Caco-2 (cell line): ENCODE measurements around the gene STAP2. TPM values are rescaled to one million over a fixed set of nuclear protein-coding genes. Genes with fewer than 3 reads are reported as not detected.

ENCODE experiments used
- BruUV-seq: library from RNA; stranded (reverse); fragments of 400-500 nt; replicated peaks from 2 replicates; lab custom pipeline; 2021; lab: Mats Ljungman, UMichigan
- CTCF ChIA-PET: fragments of 300-600 bp; sonication (Branson Sonifier 250); formaldehyde crosslinking; loops from one replicate; lab custom pipeline; 2022; ENCODE audit warnings: antibody characterized with exemption; lab: Charles Lee
- POLR2A ChIA-PET: fragments of 300-600 bp; sonication (Branson Sonifier 250); formaldehyde crosslinking; loops from one replicate; lab custom pipeline; 2022; ENCODE audit warnings: antibody characterized with exemption; lab: Charles Lee
- DNase-seq, 2 experiments: peaks; one replicate each; pipeline versions ENCODE4 v3.0.0 to v3.0.0-alpha.2; 2020 to 2022
- H3K27me3 ChIP-seq: replicated peaks from 2 replicates; pipeline ENCODE4 v1.6.0; 2011; ENCODE audit warnings: low read length; ENCODE audit not compliant: control insufficient read depth, insufficient read depth
- H3K36me3 ChIP-seq: 2 replicates; pipeline ENCODE4 v1.5.1; 2011; ENCODE audit warnings: low read length; ENCODE audit not compliant: control insufficient read depth, insufficient read depth
- H3K4me1 ChIP-seq: fragments of 250-450 bp; sonication (Bioruptor Pico); 2 replicates; pipeline ENCODE4 v1.5.1; 2020; ENCODE audit warnings: mild to moderate bottlenecking
- H3K4me3 ChIP-seq: 2 replicates; pipeline ENCODE4 v1.5.1; 2011; ENCODE audit warnings: low read depth, mild to moderate bottlenecking, control low read depth, low read length
- H3K9me3 ChIP-seq: fragments of 250-450 bp; sonication (Bioruptor Pico); 2 replicates; pipeline ENCODE4 v1.5.1; 2020; ENCODE audit warnings: mild to moderate bottlenecking, moderate library complexity
- H3K27ac Mint-ChIP-seq: one replicate; pipeline ENCODE4 v1.8.0; 2022; ENCODE audit warnings: mixed read lengths; ENCODE audit not compliant: unreplicated experiment
- H3K27me3 Mint-ChIP-seq: one replicate; pipeline ENCODE4 v1.8.0; 2022; ENCODE audit warnings: mixed read lengths; ENCODE audit not compliant: insufficient read depth, unreplicated experiment
- H3K36me3 Mint-ChIP-seq: one replicate; pipeline ENCODE4 v1.8.0; 2022; ENCODE audit warnings: mild to moderate bottlenecking, mixed read lengths; ENCODE audit not compliant: insufficient read depth, unreplicated experiment
- H3K4me1 Mint-ChIP-seq: one replicate; pipeline ENCODE4 v1.8.0; 2022; ENCODE audit warnings: low read depth, mixed read lengths; ENCODE audit not compliant: unreplicated experiment
- H3K4me3 Mint-ChIP-seq: one replicate; pipeline ENCODE4 v1.8.0; 2022; ENCODE audit warnings: mild to moderate bottlenecking, moderate library complexity, mixed read lengths; ENCODE audit not compliant: unreplicated experiment
- H3K9me3 Mint-ChIP-seq: one replicate; pipeline ENCODE4 v1.8.0; 2022; ENCODE audit warnings: mixed read lengths; ENCODE audit not compliant: unreplicated experiment
- CTCF ChIP-seq, 2 experiments: fragments of 200-600 bp in 1 of 2; IDR thresholded peaks; 1 replicate in 1 of 2; 2 replicates in 1 of 2; pipeline versions ENCODE4 v1.5.1 to v1.8.0; 2011 to 2022; ENCODE audit warnings: antibody characterized with exemption in 1 of 2, control low read depth in 1 of 2, inconsistent platforms in 1 of 2, low read depth in 1 of 2, low read length in 1 of 2, mild to moderate bottlenecking in 1 of 2, moderate library complexity in 1 of 2; ENCODE audit not compliant: insufficient read depth in 1 of 2, severe bottlenecking in 1 of 2, unreplicated experiment in 1 of 2
- intact Hi-C: fragments of 100-400 bp; cut with micrococcal nuclease; formaldehyde crosslinking; loops from one replicate; pipeline ENCODE4 v1.10.0; 2022; ENCODE audit not compliant: unreplicated experiment
- total RNA-seq: library from RNA; stranded (reverse); gene quantifications from 2 replicates; pipeline ENCODE4 v1.2.3, GENCODE V29; 2022

Gene STAP2
- total RNA-seq, 1 experiment from 2014 or later = 71.6 TPM

DNA sequence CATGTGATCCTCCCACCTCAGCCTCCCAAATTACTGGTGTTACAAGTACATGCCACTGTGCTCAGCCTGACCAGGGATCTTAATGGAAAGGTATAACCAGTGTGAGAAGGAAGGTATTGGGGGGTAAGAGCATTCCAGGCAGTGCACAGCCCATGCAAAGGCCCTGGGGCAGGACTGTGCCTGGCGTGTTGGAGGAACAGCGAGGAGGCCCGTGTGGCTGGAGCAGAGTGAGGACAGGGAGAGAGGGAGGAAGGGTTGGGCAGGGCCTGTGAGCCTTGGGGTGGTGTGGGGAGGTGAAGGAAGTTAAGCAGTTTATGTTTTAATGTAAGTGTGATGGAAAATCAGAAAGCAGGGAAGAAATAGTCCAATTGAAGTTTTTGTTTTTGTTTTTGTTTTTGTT lies 38.0 kb downstream of the STAP2 start:
- Mint-ChIP-seq H3K9me3 (no peaks in the 10 kb centered on the region), H3K36me3 (no peaks in the 10 kb centered on the region), H3K27me3 (no peaks in the 10 kb centered on the region), H3K4me3 (no peak overlapping the region), H3K4me1 (peaks cover 10% of the 10 kb centered on the region), H3K27ac (no peak overlapping the region)
- Histone ChIP-seq H3K4me3 (no peak overlapping the region), H3K9me3 (no peaks in the 10 kb centered on the region), H3K27me3 (no peaks in the 10 kb centered on the region), H3K4me1 (no peaks in the 10 kb centered on the region), H3K36me3 (no peaks in the 10 kb centered on the region)
- POLR2A ChIA-PET = no interaction called here
- CTCF ChIA-PET = no interaction called here
- no peak for TF ChIP-seq CTCF (IDR thresholded peaks at IDR 0.05; ENCODE audit: insufficient read depth in 1 of 2, low read depth in 1 of 2, low read length in 1 of 2, severe bottlenecking in 1 of 2, unreplicated experiment in 1 of 2)
- DNase-seq = no peak
- intact Hi-C loops = no loop called here
- BruUV-seq = no TSS peak

DNA sequence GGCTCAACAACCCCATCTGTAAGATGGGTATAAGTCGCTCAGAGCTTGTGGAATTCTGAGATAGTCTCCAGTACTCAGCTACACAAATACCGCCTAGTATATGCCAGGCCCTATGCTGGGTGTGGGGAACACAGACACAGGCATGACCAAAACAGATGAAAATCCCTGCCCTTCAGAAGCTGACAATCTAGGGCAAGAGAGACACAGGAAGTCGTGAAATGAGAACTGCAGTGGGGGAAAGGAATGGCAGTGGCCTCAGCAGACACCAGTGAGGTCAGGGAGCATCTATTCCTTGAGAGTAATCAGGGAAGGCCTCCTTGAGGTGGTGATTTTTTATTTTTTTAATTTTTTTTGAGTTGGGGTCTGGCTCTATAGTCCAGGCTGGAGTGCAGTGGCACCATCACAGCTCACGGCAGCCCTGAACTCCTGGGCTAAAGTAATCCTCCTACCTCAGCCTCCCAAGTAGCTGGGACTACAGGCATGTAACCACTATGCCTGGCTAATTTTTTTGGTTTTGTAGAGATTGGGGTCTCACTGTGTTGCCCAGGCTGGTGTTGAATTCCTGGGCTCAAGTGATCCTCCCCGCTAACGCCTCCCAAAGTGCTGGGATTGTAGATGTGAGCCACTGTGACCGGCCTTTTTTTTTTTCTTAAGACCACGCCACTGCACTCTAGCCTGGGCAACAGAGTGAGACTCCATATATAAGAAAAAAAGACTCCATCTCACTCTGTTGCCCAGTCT lies 39.6 kb downstream of the STAP2 start:
- Histone ChIP-seq H3K36me3 (no peaks in the 10 kb centered on the region), H3K4me1 (no peaks in the 10 kb centered on the region), H3K9me3 (no peaks in the 10 kb centered on the region), H3K4me3 (no peak overlapping the region), H3K27me3 (no peaks in the 10 kb centered on the region)
- no TSS peak for BruUV-seq
- no peak overlapping the region for H3K27ac Mint-ChIP-seq
- H3K4me3 Mint-ChIP-seq = no peak overlapping the region
- no peaks in the 10 kb centered on the region for H3K9me3 Mint-ChIP-seq
- intact Hi-C loops = no loop called here
- no peak for TF ChIP-seq CTCF (IDR thresholded peaks at IDR 0.05; ENCODE audit: insufficient read depth in 1 of 2, low read depth in 1 of 2, low read length in 1 of 2, severe bottlenecking in 1 of 2, unreplicated experiment in 1 of 2)
- no peaks in the 10 kb centered on the region for H3K36me3 Mint-ChIP-seq
- H3K4me1 Mint-ChIP-seq = peaks cover 10% of the 10 kb centered on the region
- H3K27me3 Mint-ChIP-seq = no peaks in the 10 kb centered on the region
- ChIA-PET POLR2A (no interaction called here), CTCF (no interaction called here)
- no peak for DNase-seq

DNA sequence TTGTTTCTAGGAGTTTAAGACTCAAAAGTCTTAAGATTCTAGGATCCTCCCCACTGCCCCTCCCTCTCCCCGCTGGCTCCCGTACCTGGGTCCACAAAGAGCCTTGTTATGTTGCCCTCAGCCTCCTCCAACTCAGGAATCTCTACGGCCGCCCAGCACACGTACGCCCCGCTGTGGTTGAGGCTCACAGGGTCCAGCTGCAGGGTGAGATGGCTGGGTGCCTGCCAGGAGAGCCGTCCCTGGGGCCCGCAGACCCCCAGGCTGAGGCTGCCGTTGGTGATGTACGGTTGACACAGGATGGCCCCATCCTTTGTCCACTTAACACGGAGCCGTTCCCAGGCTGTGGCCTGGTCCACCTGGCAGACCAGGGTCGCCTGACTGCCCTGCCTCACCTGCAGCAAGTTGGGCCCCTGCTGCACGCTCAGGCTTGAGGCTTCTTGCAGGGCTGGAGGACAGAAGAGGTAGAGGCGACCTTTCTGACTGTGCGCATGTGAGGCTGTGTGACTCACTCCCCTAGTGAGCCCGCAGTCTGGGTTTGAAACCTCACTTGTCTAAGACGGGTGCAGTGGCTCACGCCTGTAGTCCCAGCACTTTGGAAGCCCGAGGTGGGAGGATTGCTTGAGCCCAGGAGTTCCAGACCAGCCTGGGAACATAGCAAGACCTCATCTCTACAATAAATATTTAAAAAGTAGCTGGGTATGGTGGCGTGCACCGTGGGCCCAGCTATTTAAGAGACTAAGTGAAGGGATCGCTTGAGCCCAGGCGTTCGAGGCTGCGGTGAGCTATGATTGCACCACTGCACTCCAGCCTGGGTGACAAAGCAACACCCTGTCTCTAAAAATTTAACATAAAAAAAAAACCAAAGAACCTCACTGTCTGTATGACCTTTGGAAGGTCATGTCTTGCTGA lies 40.5 kb downstream of the STAP2 start:
- H3K27me3 Mint-ChIP-seq = no peaks in the 10 kb centered on the region
- no TSS peak for BruUV-seq
- DNase-seq = no peak
- no peak overlapping the region for H3K4me3 ChIP-seq
- no peaks in the 10 kb centered on the region for H3K36me3 Mint-ChIP-seq
- no peaks in the 10 kb centered on the region for H3K4me1 ChIP-seq
- ChIA-PET CTCF (interaction anchor here (0.6 kb wide), 1 partner anchor 40 kb away, joined by 3 read pairs; no protein-coding TSS in a partner anchor), POLR2A (no interaction called here)
- no peaks in the 10 kb centered on the region for H3K9me3 ChIP-seq
- H3K27ac Mint-ChIP-seq = no peak overlapping the region
- intact Hi-C loops = no loop called here
- no peak for TF ChIP-seq CTCF (IDR thresholded peaks at IDR 0.05; ENCODE audit: insufficient read depth in 1 of 2, low read depth in 1 of 2, low read length in 1 of 2, severe bottlenecking in 1 of 2, unreplicated experiment in 1 of 2)
- H3K4me1 Mint-ChIP-seq = peaks cover 10% of the 10 kb centered on the region
- H3K4me3 Mint-ChIP-seq = no peak overlapping the region
- no peaks in the 10 kb centered on the region for H3K36me3 ChIP-seq
- H3K9me3 Mint-ChIP-seq = no peaks in the 10 kb centered on the region
- no peaks in the 10 kb centered on the region for H3K27me3 ChIP-seq
